ENCODE data around the gene PLXNA4. TPM values are rescaled to one million over a fixed set of nuclear protein-coding genes. Genes with fewer than 3 reads are reported as not detected.

The PLXNA4 gene
- polyA plus RNA-seq, 2 of the 4 experiments (the other 2 are of a cell fraction): 0.12 to 0.34 TPM

DNA sequence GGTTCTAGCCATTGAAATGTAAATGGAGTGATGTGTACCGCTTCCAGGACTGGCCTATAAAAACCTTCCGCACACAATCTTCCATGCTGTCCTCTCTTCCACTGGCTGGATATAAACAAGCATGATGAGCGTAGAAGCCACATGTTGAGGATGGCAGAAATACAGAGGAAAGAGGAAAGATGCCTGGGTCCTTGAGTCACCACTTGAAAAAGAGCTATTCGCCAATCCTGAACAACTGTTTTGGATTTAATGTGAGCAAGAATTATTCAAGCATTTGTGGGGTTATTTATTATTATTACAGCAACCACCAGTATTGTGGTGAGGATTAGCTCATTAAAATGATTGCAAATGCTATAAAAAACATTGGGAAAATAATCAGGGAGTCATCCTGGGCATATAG, 45.8 kb upstream of the PLXNA4 start:
- FAIRE-seq: no peak
- Histone ChIP-seq H3K4me3 (no peak overlapping the region), H3K4me1 (no peaks in the 10 kb centered on the region), H3K27ac (no peak overlapping the region), H3K9me3 (no peaks in the 10 kb centered on the region), H3K4me2 (no peak overlapping the region)
- TF ChIP-seq HOXA7 (CRISPR knock-in tag; IDR thresholded peaks at IDR 0.05) (no peak), HMGXB4 (CRISPR knock-in tag; IDR thresholded peaks at IDR 0.05; ENCODE audit: borderline replicate concordance) (no peak), USF2 (IDR thresholded peaks at IDR 0.05) (no peak), MAX (IDR thresholded peaks at IDR 0.05) (no peak), ELK1 (IDR thresholded peaks at IDR 0.05; ENCODE audit: low read depth, low read length) (no peak), MAZ (IDR thresholded peaks at IDR 0.05; ENCODE audit: borderline replicate concordance, low read depth, low read length) (no peak)
- 55% methylated on average over 4 of the region's 4 CpGs for WGBS (ENCODE audit: missing lambda C conversion rate)
- POLR2A ChIA-PET: no interaction called here
- CTCF ChIA-PET: no interaction called here
- ATAC-seq: no peak
- no peak for DNase-seq (ENCODE audit: low read depth in 1 of 2, low spot score in 1 of 2)

DNA sequence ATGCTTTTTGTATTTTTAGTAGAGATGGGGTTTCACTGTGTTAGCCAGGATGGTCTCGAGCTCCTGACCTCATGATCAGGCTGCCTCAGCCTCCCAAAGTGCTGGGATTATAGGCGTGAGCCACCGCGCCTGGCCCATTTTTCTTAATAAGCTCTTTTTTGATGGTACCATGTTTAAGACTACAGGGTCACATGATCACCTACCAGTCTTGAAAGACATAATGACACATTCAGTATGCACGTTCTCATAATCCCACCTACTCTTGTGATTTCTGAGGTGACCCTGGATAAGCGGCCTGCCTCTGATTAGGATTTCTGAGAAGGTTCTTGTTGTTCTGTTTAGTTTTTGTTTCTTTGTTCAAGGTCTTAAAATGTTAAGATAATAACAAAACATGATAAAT, 43.7 kb upstream of the PLXNA4 start:
- ChIA-PET POLR2A (no interaction called here), CTCF (no interaction called here)
- H3K9me3 ChIP-seq: no peaks in the 10 kb centered on the region
- DNase-seq (ENCODE audit: low read depth in 1 of 2, low spot score in 1 of 2) (no peak), FAIRE-seq (no peak), ATAC-seq (no peak)
- no peak overlapping the region for H3K27ac ChIP-seq
- TF ChIP-seq CEBPB (IDR thresholded peaks at IDR 0.05): no peak
- no peak for TF ChIP-seq RFX5 (IDR thresholded peaks at IDR 0.05)
- TF ChIP-seq HOXA7 (CRISPR knock-in tag; IDR thresholded peaks at IDR 0.05): no peak
- no peak for TF ChIP-seq ESRRA (IDR thresholded peaks at IDR 0.05; ENCODE audit: borderline replicate concordance, low read length)
- H3K4me3 ChIP-seq: no peak overlapping the region
- H3K4me1 ChIP-seq: no peaks in the 10 kb centered on the region
- 62% methylated on average over 6 of the region's 6 CpGs for WGBS (ENCODE audit: missing lambda C conversion rate)
- no peak overlapping the region for H3K4me2 ChIP-seq

- TF ChIP-seq JUN (IDR thresholded peaks at IDR 0.05): no peak
- no peak for TF ChIP-seq TFCP2L1 (CRISPR knock-in tag; IDR thresholded peaks at IDR 0.05)
- no peak for TF ChIP-seq CHD4 (IDR thresholded peaks at IDR 0.05; ENCODE audit: borderline replicate concordance)
- no peak for TF ChIP-seq ZNF302 (CRISPR knock-in tag; IDR thresholded peaks at IDR 0.05)
- WGBS (ENCODE audit: missing lambda C conversion rate): 47% methylated on average over 2 of the region's 2 CpGs
- H3K27ac ChIP-seq: no peak overlapping the region
- ChIA-PET CTCF (no interaction called here), POLR2A (no interaction called here)
- no peak overlapping the region for H3K4me3 ChIP-seq
- no peak overlapping the region for H3K4me2 ChIP-seq
- no peak for DNase-seq (ENCODE audit: low read depth in 1 of 2, low spot score in 1 of 2)
- FAIRE-seq: no peak
- no peaks in the 10 kb centered on the region for H3K4me1 ChIP-seq
- no peak for ATAC-seq
- H3K9me3 ChIP-seq: no peaks in the 10 kb centered on the region
Observed at GRCh38 chr7:132618956-132619305, 42.7 kb upstream of the PLXNA4 start.

GRCh38 chr7:132618271-132618955, 42.1 kb upstream of the PLXNA4 start:
- ATAC-seq (no peak), FAIRE-seq (no peak), DNase-seq (ENCODE audit: low read depth in 1 of 2, low spot score in 1 of 2) (no peak)
- no peak for TF ChIP-seq MAZ (IDR thresholded peaks at IDR 0.05; ENCODE audit: borderline replicate concordance, low read depth, low read length)
- TF ChIP-seq ZFP36 (IDR thresholded peaks at IDR 0.05; ENCODE audit: borderline replicate concordance, partially characterized antibody): no peak
- no peak for TF ChIP-seq JUN (IDR thresholded peaks at IDR 0.05)
- no peak for TF ChIP-seq NR3C1 (IDR thresholded peaks at IDR 0.05)
- no peak for TF ChIP-seq MAX (IDR thresholded peaks at IDR 0.05)
- no peak for TF ChIP-seq JUNB (IDR thresholded peaks at IDR 0.05)
- ChIA-PET POLR2A (no interaction called here), CTCF (no interaction called here)
- no peaks in the 10 kb centered on the region for H3K4me1 ChIP-seq
- 2% methylated on average over 2 of the region's 2 CpGs for WGBS (ENCODE audit: missing lambda C conversion rate)
- H3K9me3 ChIP-seq: no peaks in the 10 kb centered on the region
- no peak overlapping the region for H3K4me2 ChIP-seq
- H3K4me3 ChIP-seq: no peak overlapping the region
- no peak overlapping the region for H3K27ac ChIP-seq

All from A549 (cell line).